Measurements from ENCODE around the gene GTSE1. TPM values are rescaled to one million over a fixed set of nuclear protein-coding genes. Genes with fewer than 3 reads are reported as not detected.

Gene GTSE1
- total RNA-seq, 1 experiment from 2014 or later: 55.1 TPM

- no peak for TF ChIP-seq CTCF (IDR thresholded peaks at IDR 0.05; ENCODE audit: insufficient read depth in 1 of 2, low read depth in 1 of 2, low read length in 1 of 2, severe bottlenecking in 1 of 2, unreplicated experiment in 1 of 2)
- Mint-ChIP-seq H3K27me3 (ENCODE audit: insufficient read depth, unreplicated experiment) (no peaks in the 10 kb centered on the region), H3K4me3 (ENCODE audit: unreplicated experiment) (no peak overlapping the region), H3K4me1 (ENCODE audit: low read depth, unreplicated experiment) (no peaks in the 10 kb centered on the region), H3K27ac (ENCODE audit: unreplicated experiment) (no peak overlapping the region), H3K36me3 (ENCODE audit: insufficient read depth, unreplicated experiment) (peaks cover 95% of the 10 kb centered on the region), H3K9me3 (ENCODE audit: unreplicated experiment) (no peaks in the 10 kb centered on the region)
- ChIA-PET POLR2A (interaction anchor here (0.6 to 0.7 kb wide), 2 partner anchors 144 to 584 kb away, joined by 3 to 4 read pairs; no protein-coding TSS in a partner anchor), CTCF (no interaction called here)
- Histone ChIP-seq H3K27me3 (replicated peaks; ENCODE audit: control insufficient read depth, insufficient read depth, low read length) (no peaks in the 10 kb centered on the region), H3K4me1 (no peaks in the 10 kb centered on the region), H3K9me3 (no peaks in the 10 kb centered on the region), H3K4me3 (ENCODE audit: low read depth, low read length) (no peak overlapping the region), H3K36me3 (ENCODE audit: control insufficient read depth, insufficient read depth, low read length) (peaks cover 6% of the 10 kb centered on the region)
- DNase-seq: no peak
- intact Hi-C loops (cut with micrococcal nuclease; ENCODE audit: unreplicated experiment): no loop called here
- BruUV-seq (replicated peaks): no TSS peak
Observed at GRCh38 chr22:46349238-46349637, 52.6 kb downstream of the GTSE1 start.

GRCh38 chr22:46349681-46350080 lies 53.0 kb downstream of the GTSE1 start:
- Histone ChIP-seq H3K36me3 (ENCODE audit: control insufficient read depth, insufficient read depth, low read length) (peaks cover 6% of the 10 kb centered on the region), H3K9me3 (no peaks in the 10 kb centered on the region), H3K27me3 (replicated peaks; ENCODE audit: control insufficient read depth, insufficient read depth, low read length) (no peaks in the 10 kb centered on the region), H3K4me3 (ENCODE audit: low read depth, low read length) (no peak overlapping the region), H3K4me1 (no peaks in the 10 kb centered on the region)
- BruUV-seq (replicated peaks): no TSS peak
- Mint-ChIP-seq H3K4me3 (ENCODE audit: unreplicated experiment) (no peak overlapping the region), H3K27ac (ENCODE audit: unreplicated experiment) (no peak overlapping the region), H3K36me3 (ENCODE audit: insufficient read depth, unreplicated experiment) (peaks cover 95% of the 10 kb centered on the region), H3K4me1 (ENCODE audit: low read depth, unreplicated experiment) (no peaks in the 10 kb centered on the region), H3K27me3 (ENCODE audit: insufficient read depth, unreplicated experiment) (no peaks in the 10 kb centered on the region), H3K9me3 (ENCODE audit: unreplicated experiment) (no peaks in the 10 kb centered on the region)
- ChIA-PET CTCF (no interaction called here), POLR2A (interaction anchor here (0.5 to 0.7 kb wide), 4 partner anchors 29 to 583 kb away, joined by 3 to 4 read pairs (median 3); no protein-coding TSS in a partner anchor)
- no peak for DNase-seq
- no peak for TF ChIP-seq CTCF (IDR thresholded peaks at IDR 0.05; ENCODE audit: insufficient read depth in 1 of 2, low read depth in 1 of 2, low read length in 1 of 2, severe bottlenecking in 1 of 2, unreplicated experiment in 1 of 2)
- intact Hi-C loops (cut with micrococcal nuclease; ENCODE audit: unreplicated experiment): no loop called here

GRCh38 chr22:46350121-46350520 lies 53.5 kb downstream of the GTSE1 start:
- no peaks in the 10 kb centered on the region for H3K9me3 Mint-ChIP-seq (ENCODE audit: unreplicated experiment)
- CTCF ChIA-PET: no interaction called here
- intact Hi-C loops (cut with micrococcal nuclease; ENCODE audit: unreplicated experiment): no loop called here
- H3K4me1 Mint-ChIP-seq (ENCODE audit: low read depth, unreplicated experiment): no peaks in the 10 kb centered on the region
- DNase-seq: no peak
- no peak overlapping the region for H3K4me3 Mint-ChIP-seq (ENCODE audit: unreplicated experiment)
- TF ChIP-seq CTCF (IDR thresholded peaks at IDR 0.05; ENCODE audit: insufficient read depth in 1 of 2, low read depth in 1 of 2, low read length in 1 of 2, severe bottlenecking in 1 of 2, unreplicated experiment in 1 of 2): no peak
- POLR2A ChIA-PET: interaction anchor here (0.5 to 0.6 kb wide), 2 partner anchors 28 to 63 kb away, joined by 3 read pairs; no protein-coding TSS in a partner anchor
- BruUV-seq (replicated peaks): no TSS peak
- no peaks in the 10 kb centered on the region for H3K27me3 ChIP-seq (replicated peaks; ENCODE audit: control insufficient read depth, insufficient read depth, low read length)
- peaks cover 96% of the 10 kb centered on the region for H3K36me3 Mint-ChIP-seq (ENCODE audit: insufficient read depth, unreplicated experiment)
- no peaks in the 10 kb centered on the region for H3K9me3 ChIP-seq
- peaks cover 6% of the 10 kb centered on the region for H3K36me3 ChIP-seq (ENCODE audit: control insufficient read depth, insufficient read depth, low read length)
- no peaks in the 10 kb centered on the region for H3K4me1 ChIP-seq
- H3K4me3 ChIP-seq (ENCODE audit: low read depth, low read length): no peak overlapping the region
- H3K27ac Mint-ChIP-seq (ENCODE audit: unreplicated experiment): no peak overlapping the region
- H3K27me3 Mint-ChIP-seq (ENCODE audit: insufficient read depth, unreplicated experiment): no peaks in the 10 kb centered on the region
